ENCODE data around the gene BTNL9.
"Not testable (repeated sequence)": the region's sequence is repeated elsewhere in the genome, so short reads cannot be mapped to it uniquely, and the experiment has no call there.

Gene BTNL9

GRCh38 chr5:181043285-181044092 lies 3.4 kb downstream of the BTNL9 start:
- DNase-seq (ENCODE audit: low read depth) = peak; percentile 13

- no peak for DNase-seq (ENCODE audit: low read depth)
These were observed 4.1 kb downstream of the BTNL9 start for GRCh38 chr5:181044093-181044599.

GRCh38 chr5:181044662-181045305 lies 4.7 kb downstream of the BTNL9 start:
- no peak for DNase-seq (ENCODE audit: low read depth)

GRCh38 chr5:181045316-181045715 lies 5.2 kb downstream of the BTNL9 start:
- DNase-seq (ENCODE audit: low read depth) = no peak

GRCh38 chr5:181045857-181046256 lies 5.8 kb downstream of the BTNL9 start:
- not testable (repeated sequence) for DNase-seq (ENCODE audit: low read depth)

GRCh38 chr5:181047288-181047687 lies 7.2 kb downstream of the BTNL9 start:
- DNase-seq (ENCODE audit: low read depth) = no peak

GRCh38 chr5:181047921-181048320 lies 7.9 kb downstream of the BTNL9 start:
- DNase-seq (ENCODE audit: low read depth) = no peak

GRCh38 chr5:181050016-181050415 lies 9.9 kb downstream of the BTNL9 start:
- DNase-seq (ENCODE audit: low read depth) = no peak

- no peak for DNase-seq (ENCODE audit: low read depth)
These were observed 12.0 kb downstream of the BTNL9 start for GRCh38 chr5:181051841-181052671.

GRCh38 chr5:181052672-181053487 lies 12.8 kb downstream of the BTNL9 start:
- DNase-seq (ENCODE audit: low read depth) = no peak

- DNase-seq (ENCODE audit: low read depth) = no peak
These were observed 13.5 kb downstream of the BTNL9 start for GRCh38 chr5:181053488-181054121.

GRCh38 chr5:181054138-181054537 lies 14.1 kb downstream of the BTNL9 start:
- DNase-seq (ENCODE audit: low read depth) = no peak

- DNase-seq (ENCODE audit: low read depth) = no peak
These were observed 14.9 kb downstream of the BTNL9 start for GRCh38 chr5:181054871-181055459.

GRCh38 chr5:181056431-181056830 lies 16.4 kb downstream of the BTNL9 start:
- DNase-seq (ENCODE audit: low read depth) = no peak

GRCh38 chr5:181058321-181058720 lies 18.3 kb downstream of the BTNL9 start:
- DNase-seq (ENCODE audit: low read depth) = no peak

- DNase-seq (ENCODE audit: low read depth) = no peak
These were observed 18.8 kb downstream of the BTNL9 start for GRCh38 chr5:181058786-181059296.

GRCh38 chr5:181059297-181060230 lies 19.5 kb downstream of the BTNL9 start:
- DNase-seq (ENCODE audit: low read depth) = no peak

- DNase-seq (ENCODE audit: low read depth) = no peak
These were observed 20.1 kb downstream of the BTNL9 start for GRCh38 chr5:181060231-181060590.

- no peak for DNase-seq (ENCODE audit: low read depth)
These were observed 20.9 kb downstream of the BTNL9 start for GRCh38 chr5:181060924-181061323.

Measured in ELR (cell line).